DND-41 (cell line): Measurements from ENCODE around the gene RNU5B-1.

Experiments used
- ATAC-seq: fragments of 200-7000 bp; cut with Tn5 transposase; 3 replicates; pipeline ENCODE4 v1.9.1; 2021; ENCODE audit warnings: low read depth; ENCODE audit not compliant: insufficient read depth
- DNase-seq: peaks from one replicate; pipeline ENCODE4 v3.0.0-alpha.2; 2020
- H2AFZ ChIP-seq: 2 replicates; pipeline ENCODE4 v1.6.0; 2012; ENCODE audit warnings: low read depth, low read length
- H3K27ac ChIP-seq: 2 replicates; pipeline ENCODE4 v1.5.1; 2012; ENCODE audit warnings: low read length, inconsistent platforms
- H3K27me3 ChIP-seq: fragments of 200-600 bp; sonication (generic); 2 replicates; pipeline ENCODE4 v1.6.0; 2012; ENCODE audit warnings: low read length, mild to moderate bottlenecking, inconsistent platforms; ENCODE audit not compliant: insufficient read depth, poor library complexity
- H3K36me3 ChIP-seq: 2 replicates; pipeline ENCODE4 v1.5.1; 2012; ENCODE audit warnings: low read length, inconsistent platforms; ENCODE audit not compliant: insufficient read depth
- H3K4me1 ChIP-seq: 2 replicates; pipeline ENCODE4 v1.5.1; 2012; ENCODE audit warnings: mild to moderate bottlenecking, low read length; ENCODE audit not compliant: insufficient read depth
- H3K4me2 ChIP-seq: 2 replicates; pipeline ENCODE4 v1.6.0; 2012; ENCODE audit warnings: mild to moderate bottlenecking, moderate library complexity, low read length, inconsistent platforms; ENCODE audit not compliant: insufficient read depth
- H3K4me3 ChIP-seq, 2 experiments: fragments of 200-600 bp in 1 of 2; shearing (Covaris generic) in 1 of 2; 2 replicates each; pipeline ENCODE4 v1.5.1; 2012 to 2016; ENCODE audit warnings: inconsistent platforms in 2 of 2, low read length in 2 of 2, mild to moderate bottlenecking in 2 of 2, low read depth in 1 of 2, moderate library complexity in 1 of 2
- H3K79me2 ChIP-seq: 2 replicates; pipeline ENCODE4 v1.6.0; 2012; ENCODE audit warnings: low read length, inconsistent platforms; ENCODE audit not compliant: insufficient read depth
- H3K9ac ChIP-seq: 2 replicates; pipeline ENCODE4 v1.6.0; 2012; ENCODE audit warnings: low read depth, mild to moderate bottlenecking, inconsistent platforms, low read length, moderate library complexity
- H3K9me3 ChIP-seq: 2 replicates; pipeline ENCODE4 v1.5.1; 2012; ENCODE audit warnings: low read length, moderate library complexity, mild to moderate bottlenecking, inconsistent platforms; ENCODE audit not compliant: insufficient read depth, severe bottlenecking
- H4K20me1 ChIP-seq: 2 replicates; pipeline ENCODE4 v1.6.0; 2012; ENCODE audit warnings: low read length; ENCODE audit not compliant: insufficient read depth
- CTCF ChIP-seq: IDR thresholded peaks from 2 replicates; pipeline ENCODE4 v1.5.1; 2012; ENCODE audit warnings: borderline replicate concordance, low read length, moderate library complexity, mild to moderate bottlenecking; ENCODE audit not compliant: poor library complexity, severe bottlenecking; ENCODE audit errors: extremely low read depth
- EZH2 ChIP-seq: IDR thresholded peaks from 3 replicates; pipeline ENCODE4 v1.6.1; 2012; ENCODE audit warnings: borderline replicate concordance, low read depth, mild to moderate bottlenecking, moderate library complexity, low read length, inconsistent platforms; ENCODE audit not compliant: severe bottlenecking

RNU5B-1 gene

GRCh38 chr15:65334586-65335231, 30.2 kb downstream of the RNU5B-1 start:
- no peak overlapping the region for H3K9ac ChIP-seq
- DNase-seq, result no peak

GRCh38 chr15:65335278-65336055, 31.0 kb downstream of the RNU5B-1 start:
- ATAC-seq (no peak), DNase-seq (no peak)
- Histone ChIP-seq H3K4me3 (no peak overlapping the region), H3K79me2 (no peaks in the 10 kb centered on the region), H3K9me3 (no peaks in the 10 kb centered on the region), H3K4me1 (no peaks in the 10 kb centered on the region), H3K4me2 (no peak overlapping the region), H3K27me3 (peaks cover 3% of the 10 kb centered on the region), H4K20me1 (no peaks in the 10 kb centered on the region; the same call in 1 of the 2 replicates), H2AFZ (no peak overlapping the region), H3K36me3 (no peaks in the 10 kb centered on the region), H3K27ac (no peak overlapping the region), H3K9ac (no peak overlapping the region)
- no peak for TF ChIP-seq CTCF
- no peak for TF ChIP-seq EZH2

More at GRCh38 chr15:65334586-65335231, 30.2 kb downstream of the RNU5B-1 start:
- no peaks in the 10 kb centered on the region; the same call in 1 of the 2 replicates for H4K20me1 ChIP-seq
- no peak for ATAC-seq
- H3K79me2 ChIP-seq, result no peaks in the 10 kb centered on the region
- no peak overlapping the region for H3K4me2 ChIP-seq
- no peaks in the 10 kb centered on the region for H3K4me1 ChIP-seq
- H3K27ac ChIP-seq, result no peak overlapping the region
- no peaks in the 10 kb centered on the region for H3K36me3 ChIP-seq
- TF ChIP-seq CTCF (no peak), EZH2 (no peak)
- H3K27me3 ChIP-seq, result peaks cover 2% of the 10 kb centered on the region
- H3K9me3 ChIP-seq, result no peaks in the 10 kb centered on the region
- no peak overlapping the region for H3K4me3 ChIP-seq
- H2AFZ ChIP-seq, result no peak overlapping the region

GRCh38 chr15:65336493-65337435, 32.3 kb downstream of the RNU5B-1 start:
- Histone ChIP-seq H3K9ac (no peak overlapping the region), H2AFZ (no peak overlapping the region), H3K4me1 (no peaks in the 10 kb centered on the region), H4K20me1 (no peaks in the 10 kb centered on the region; the same call in 1 of the 2 replicates), H3K27me3 (peaks cover 3% of the 10 kb centered on the region), H3K4me3 (no peak overlapping the region), H3K9me3 (no peaks in the 10 kb centered on the region), H3K79me2 (no peaks in the 10 kb centered on the region), H3K27ac (no peak overlapping the region), H3K36me3 (no peaks in the 10 kb centered on the region), H3K4me2 (no peak overlapping the region)
- no peak for ATAC-seq
- TF ChIP-seq CTCF (no peak), EZH2 (no peak)
- DNase-seq, result no peak
